ENCODE results near the gene CDX1.

The CDX1 gene

DNA sequence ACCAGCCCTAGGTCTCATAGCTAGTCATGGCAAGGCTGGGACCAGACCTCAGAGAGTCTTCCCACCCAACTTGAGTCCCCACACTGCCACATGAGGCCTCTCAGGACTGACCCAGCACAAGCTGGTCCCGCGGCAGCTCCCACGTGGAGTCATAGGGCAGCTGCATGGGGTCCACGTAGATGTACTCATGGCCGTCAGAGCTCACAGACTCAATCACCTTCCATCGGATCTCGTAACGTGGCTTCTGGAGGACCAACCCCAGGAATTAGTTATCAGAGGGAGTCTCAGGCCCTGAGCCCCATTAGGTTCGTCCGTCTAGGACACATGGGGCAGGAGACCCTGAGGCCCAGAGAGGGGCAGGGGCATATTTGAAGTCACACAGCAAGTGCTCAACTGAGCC is 41.2 kb upstream of the CDX1 start:
- no peaks in the 10 kb centered on the region for H3F3A ChIP-seq (ENCODE audit: insufficient read depth, low read length)
- H3K9ac ChIP-seq (ENCODE audit: low read length) = no peak overlapping the region

DNA sequence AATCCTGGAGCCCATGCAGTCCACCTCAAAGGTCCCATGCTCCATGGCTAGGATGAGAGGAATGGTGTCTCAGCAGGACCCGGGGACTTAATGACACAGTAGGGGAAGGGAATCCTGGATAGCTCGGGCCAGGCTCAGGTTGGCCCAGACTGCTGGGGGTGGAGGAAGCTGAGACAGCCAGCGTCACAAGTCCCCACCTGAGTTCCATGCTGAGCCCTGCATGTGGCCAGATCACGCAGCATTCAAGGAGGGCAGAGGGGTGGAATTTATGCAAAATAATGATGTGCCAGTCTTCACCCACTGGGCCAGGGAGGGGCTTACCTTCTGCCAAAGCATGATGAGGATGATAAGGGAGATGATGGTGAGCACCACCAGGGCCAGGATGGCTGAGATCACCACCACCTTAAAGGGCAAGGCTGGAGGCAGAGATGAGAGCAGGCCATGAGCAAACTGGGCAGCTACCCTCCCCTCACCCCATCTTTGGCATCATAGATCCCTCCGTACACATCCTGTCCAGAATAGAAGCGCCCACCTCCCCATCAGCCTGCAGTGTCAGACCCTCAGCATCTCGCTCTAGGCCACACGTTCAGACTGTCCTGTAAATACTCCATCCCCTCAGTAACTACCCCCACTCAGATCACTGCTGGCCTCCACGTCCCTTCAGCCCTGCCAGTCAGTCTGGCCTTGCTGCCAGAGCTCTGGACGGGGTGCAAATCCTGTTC is 40.2 kb upstream of the CDX1 start:
- Histone ChIP-seq H3K4me3 (ENCODE audit: low read depth, low read length, poor library complexity, severe bottlenecking) (no peak overlapping the region), H2AFZ (ENCODE audit: low read length) (no peak overlapping the region), H3K9ac (ENCODE audit: low read length) (no peak overlapping the region), H3K27ac (ENCODE audit: low read depth, low read length, poor library complexity, severe bottlenecking) (no peak overlapping the region), H3K27me3 (ENCODE audit: insufficient read depth, low read length) (no peaks in the 10 kb centered on the region), H4K20me1 (ENCODE audit: insufficient read depth, low read length) (no peaks in the 10 kb centered on the region), H3K4me1 (ENCODE audit: insufficient read depth, low read length, severe bottlenecking) (no peaks in the 10 kb centered on the region), H3K79me2 (ENCODE audit: insufficient read depth, low read length) (no peaks in the 10 kb centered on the region), H3K9me2 (ENCODE audit: low read depth, low read length) (no peaks in the 10 kb centered on the region), H3F3A (ENCODE audit: insufficient read depth, low read length) (no peaks in the 10 kb centered on the region), H3K9me3 (ENCODE audit: low read length) (no peaks in the 10 kb centered on the region), H3K4me2 (ENCODE audit: low read length) (no peak overlapping the region), H3K36me3 (ENCODE audit: insufficient read depth, low read length) (no peaks in the 10 kb centered on the region)
- TF ChIP-seq EZH2 (IDR thresholded peaks at IDR 0.05; ENCODE audit: borderline replicate concordance, low read length) (no peak), CTCF (IDR thresholded peaks at IDR 0.05; ENCODE audit: low read length) (no peak)

More for the DNA sequence above, 41.2 kb upstream of the CDX1 start:
- H3K36me3 ChIP-seq (ENCODE audit: insufficient read depth, low read length) = no peaks in the 10 kb centered on the region
- no peak overlapping the region for H3K4me2 ChIP-seq (ENCODE audit: low read length)
- no peaks in the 10 kb centered on the region for H4K20me1 ChIP-seq (ENCODE audit: insufficient read depth, low read length)
- H3K79me2 ChIP-seq (ENCODE audit: insufficient read depth, low read length) = no peaks in the 10 kb centered on the region
- TF ChIP-seq CTCF (IDR thresholded peaks at IDR 0.05; ENCODE audit: low read length) = no peak
- no peak for TF ChIP-seq EZH2 (IDR thresholded peaks at IDR 0.05; ENCODE audit: borderline replicate concordance, low read length)
- no peaks in the 10 kb centered on the region for H3K4me1 ChIP-seq (ENCODE audit: insufficient read depth, low read length, severe bottlenecking)
- H3K4me3 ChIP-seq (ENCODE audit: low read depth, low read length, poor library complexity, severe bottlenecking) = no peak overlapping the region
- no peak overlapping the region for H2AFZ ChIP-seq (ENCODE audit: low read length)
- H3K9me3 ChIP-seq (ENCODE audit: low read length) = no peaks in the 10 kb centered on the region
- H3K27ac ChIP-seq (ENCODE audit: low read depth, low read length, poor library complexity, severe bottlenecking) = no peak overlapping the region
- no peaks in the 10 kb centered on the region for H3K9me2 ChIP-seq (ENCODE audit: low read depth, low read length)
- no peaks in the 10 kb centered on the region for H3K27me3 ChIP-seq (ENCODE audit: insufficient read depth, low read length)

- no peak for TF ChIP-seq EZH2 (IDR thresholded peaks at IDR 0.05; ENCODE audit: borderline replicate concordance, low read length)
- no peak for TF ChIP-seq CTCF (IDR thresholded peaks at IDR 0.05; ENCODE audit: low read length)
- H3K9me3 ChIP-seq (ENCODE audit: low read length) = no peaks in the 10 kb centered on the region
- H3K36me3 ChIP-seq (ENCODE audit: insufficient read depth, low read length) = no peaks in the 10 kb centered on the region
- H3K4me3 ChIP-seq (ENCODE audit: low read depth, low read length, poor library complexity, severe bottlenecking) = no peak overlapping the region
- no peaks in the 10 kb centered on the region for H3K9me2 ChIP-seq (ENCODE audit: low read depth, low read length)
- no peaks in the 10 kb centered on the region for H3K79me2 ChIP-seq (ENCODE audit: insufficient read depth, low read length)
- no peak overlapping the region for H3K9ac ChIP-seq (ENCODE audit: low read length)
- no peak overlapping the region for H3K4me2 ChIP-seq (ENCODE audit: low read length)
- no peaks in the 10 kb centered on the region for H3K27me3 ChIP-seq (ENCODE audit: insufficient read depth, low read length)
- H2AFZ ChIP-seq (ENCODE audit: low read length) = no peak overlapping the region
- no peaks in the 10 kb centered on the region for H3F3A ChIP-seq (ENCODE audit: insufficient read depth, low read length)
- no peaks in the 10 kb centered on the region for H3K4me1 ChIP-seq (ENCODE audit: insufficient read depth, low read length, severe bottlenecking)
- no peak overlapping the region for H3K27ac ChIP-seq (ENCODE audit: low read depth, low read length, poor library complexity, severe bottlenecking)
- no peaks in the 10 kb centered on the region for H4K20me1 ChIP-seq (ENCODE audit: insufficient read depth, low read length)
Observed at GRCh38 chr5:150126921-150127265, 39.7 kb upstream of the CDX1 start.

Data from OCI-LY1 (cell line).